HG02870 (cell line): Measurements from ENCODE around the gene SRP68.

Experiments used
- ATAC-seq: cut with Tn5 transposase; IDR thresholded peaks from one replicate; pipeline ENCODE4 v1.9.1; 2021; ENCODE audit warnings: mild to moderate bottlenecking, moderate library complexity; ENCODE audit not compliant: unreplicated experiment

SRP68 gene

GRCh38 chr17:76000755-76001521, 71.4 kb downstream of the SRP68 start, which contains the start of gene CDK3:
Gene CDK3, plus strand, starts transcription at chr17:76000855. Its CDS starts 571 bp downstream, at chr17:76001426.
- no peak for ATAC-seq

- no peak for ATAC-seq
Observed at GRCh38 chr17:76000016-76000754, 72.1 kb downstream of the SRP68 start.

- ATAC-seq = no peak
Observed at GRCh38 chr17:75998327-75998795, 74.0 kb downstream of the SRP68 start.

GRCh38 chr17:75996665-75997590, 75.4 kb downstream of the SRP68 start:
- ATAC-seq = no peak

- no peak for ATAC-seq
Observed at GRCh38 chr17:75995385-75995925, 76.9 kb downstream of the SRP68 start.

- no peak for ATAC-seq
Observed at GRCh38 chr17:75994802-75995370, 77.4 kb downstream of the SRP68 start.

- no peak for ATAC-seq
Observed at GRCh38 chr17:75991396-75991795, 80.9 kb downstream of the SRP68 start.
